Measurements from ENCODE around the gene MACROD2. TPM values are rescaled to one million over a fixed set of nuclear protein-coding genes. Genes with fewer than 3 reads are reported as not detected.

Gene MACROD2
- total and polyA plus RNA-seq, 11 donors, result 0.54 to 5.4 (median 2.4) TPM

- WGBS, 4 donors, result 58 to 66% (median 61%) methylated on average over 3 of the region's 3 CpGs
- Histone ChIP-seq H3K9me3 (no peaks in the 10 kb centered on the region), H3K27ac (no peak overlapping the region), H3K4me3 (no peak overlapping the region), H3K36me3 (no peaks in the 10 kb centered on the region), H3K4me1 (peaks cover 0 to 3% (median 0%) of the 10 kb centered on the region in 12 donors), H3K27me3 (no peaks in the 10 kb centered on the region)
- TF ChIP-seq CTCF (IDR thresholded peaks at IDR 0.05), result no peak
- no peak for TF ChIP-seq POLR2A (IDR thresholded peaks at IDR 0.05)
- DNase-seq (no peak), ATAC-seq (no peak)
- intact Hi-C loops (cut with DNase I), result no loop called here
Measured at GRCh38 chr20:14333721-14334120, 338.4 kb downstream of the MACROD2 start.

GRCh38 chr20:14334306-14334930 lies 339.1 kb downstream of the MACROD2 start:
- Histone ChIP-seq H3K4me1 (peaks cover 0 to 3% (median 0%) of the 10 kb centered on the region in 12 donors), H3K27ac (peak overlapping the region in 1 of 12 donors; percentile 27), H3K36me3 (no peaks in the 10 kb centered on the region), H3K4me3 (no peak overlapping the region), H3K9me3 (no peaks in the 10 kb centered on the region), H3K27me3 (no peaks in the 10 kb centered on the region)
- 24 to 33% (median 30%) methylated on average over 3 of the region's 3 CpGs for WGBS, 4 donors
- ATAC-seq (no peak), DNase-seq (no peak)
- intact Hi-C loops (cut with DNase I), result no loop called here
- TF ChIP-seq CTCF (IDR thresholded peaks at IDR 0.05), result peak in 2 of 12 donors; percentile 16 to 19
- no peak for TF ChIP-seq POLR2A (IDR thresholded peaks at IDR 0.05)

- TF ChIP-seq POLR2A (IDR thresholded peaks at IDR 0.05) (no peak), CTCF (IDR thresholded peaks at IDR 0.05) (no peak)
- Histone ChIP-seq H3K4me1 (peaks cover 0 to 3% (median 0%) of the 10 kb centered on the region in 12 donors), H3K9me3 (no peaks in the 10 kb centered on the region), H3K27me3 (no peaks in the 10 kb centered on the region), H3K27ac (no peak overlapping the region), H3K36me3 (no peaks in the 10 kb centered on the region), H3K4me3 (no peak overlapping the region)
- intact Hi-C loops (cut with DNase I), result no loop called here
- ATAC-seq (no peak), DNase-seq (no peak)
Measured at GRCh38 chr20:14335052-14335451, 339.7 kb downstream of the MACROD2 start.

- ATAC-seq, result no peak
- no peak for TF ChIP-seq CTCF (IDR thresholded peaks at IDR 0.05)
- TF ChIP-seq POLR2A (IDR thresholded peaks at IDR 0.05), result no peak
- no peaks in the 10 kb centered on the region for H3K27me3 ChIP-seq
- no peak for DNase-seq
- WGBS, 4 donors, result 22 to 29% (median 24%) methylated on average over 4 of the region's 4 CpGs
- H3K9me3 ChIP-seq, result no peaks in the 10 kb centered on the region
- H3K36me3 ChIP-seq, result no peaks in the 10 kb centered on the region
- intact Hi-C loops (cut with DNase I), result no loop called here
- peak overlapping the region in 8 of 12 donors; percentile 16 to 59 (median 46) for H3K4me3 ChIP-seq
- H3K4me1 ChIP-seq, result peaks cover 0 to 3% (median 0%) of the 10 kb centered on the region in 12 donors
- peak overlapping the region in 1 of 12 donors; percentile 73 for H3K27ac ChIP-seq
Measured at GRCh38 chr20:14336686-14337085, 341.4 kb downstream of the MACROD2 start.
